Fibroblast of villous mesenchyme (primary cell): ENCODE measurements around the gene PTPRE. TPM values are rescaled to one million over a fixed set of nuclear protein-coding genes. Genes with fewer than 3 reads are reported as not detected.

Source experiments
- DNase-seq: peaks from one replicate; pipeline ENCODE4 v3.0.0-alpha.2; 2010; ENCODE audit warnings: low read depth
- H3K4me3 ChIP-seq: 2 replicates; pipeline ENCODE4 v1.5.1; 2011; ENCODE audit warnings: low read depth, mild to moderate bottlenecking, low read length
- total RNA-seq: library from RNA; depleted of rRNA; stranded (reverse); fragments of >200 nt; gene quantifications from 2 replicates; pipeline ENCODE4 v1.2.3, GENCODE V29; 2012
- TF ChIP-seq, protein P1 (sequence below): IDR thresholded peaks from 2 replicates; pipeline ENCODE4 v1.5.1; 2012; ENCODE audit warnings: low read depth, mild to moderate bottlenecking, low read length; ENCODE audit not compliant: insufficient read depth

Gene PTPRE
- total RNA-seq, 1 donor: 11.2 TPM

DNA sequence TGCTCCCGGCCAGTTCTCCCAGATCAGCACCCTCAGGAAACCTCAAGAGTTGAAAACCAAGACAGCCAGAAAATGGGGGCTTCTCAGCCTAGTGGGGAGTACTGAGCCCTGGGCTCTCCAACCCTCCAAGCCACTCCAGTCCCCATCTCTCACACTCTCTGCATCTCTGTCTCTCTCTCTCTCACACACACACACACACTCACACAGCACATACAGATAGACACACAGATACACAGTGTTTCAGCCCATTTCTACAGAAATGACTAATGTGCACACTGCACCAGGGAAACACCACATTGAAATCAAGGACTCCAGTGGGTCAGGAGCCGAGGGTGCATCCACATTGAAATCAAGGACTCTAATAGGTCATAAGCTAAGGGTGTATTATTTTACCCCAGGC lies 111.8 kb downstream of the PTPRE start:
- DNase-seq: no peak
- no peak overlapping the region for H3K4me3 ChIP-seq
- TF ChIP-seq, protein P1, sequence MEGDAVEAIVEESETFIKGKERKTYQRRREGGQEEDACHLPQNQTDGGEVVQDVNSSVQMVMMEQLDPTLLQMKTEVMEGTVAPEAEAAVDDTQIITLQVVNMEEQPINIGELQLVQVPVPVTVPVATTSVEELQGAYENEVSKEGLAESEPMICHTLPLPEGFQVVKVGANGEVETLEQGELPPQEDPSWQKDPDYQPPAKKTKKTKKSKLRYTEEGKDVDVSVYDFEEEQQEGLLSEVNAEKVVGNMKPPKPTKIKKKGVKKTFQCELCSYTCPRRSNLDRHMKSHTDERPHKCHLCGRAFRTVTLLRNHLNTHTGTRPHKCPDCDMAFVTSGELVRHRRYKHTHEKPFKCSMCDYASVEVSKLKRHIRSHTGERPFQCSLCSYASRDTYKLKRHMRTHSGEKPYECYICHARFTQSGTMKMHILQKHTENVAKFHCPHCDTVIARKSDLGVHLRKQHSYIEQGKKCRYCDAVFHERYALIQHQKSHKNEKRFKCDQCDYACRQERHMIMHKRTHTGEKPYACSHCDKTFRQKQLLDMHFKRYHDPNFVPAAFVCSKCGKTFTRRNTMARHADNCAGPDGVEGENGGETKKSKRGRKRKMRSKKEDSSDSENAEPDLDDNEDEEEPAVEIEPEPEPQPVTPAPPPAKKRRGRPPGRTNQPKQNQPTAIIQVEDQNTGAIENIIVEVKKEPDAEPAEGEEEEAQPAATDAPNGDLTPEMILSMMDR: no peak

DNA sequence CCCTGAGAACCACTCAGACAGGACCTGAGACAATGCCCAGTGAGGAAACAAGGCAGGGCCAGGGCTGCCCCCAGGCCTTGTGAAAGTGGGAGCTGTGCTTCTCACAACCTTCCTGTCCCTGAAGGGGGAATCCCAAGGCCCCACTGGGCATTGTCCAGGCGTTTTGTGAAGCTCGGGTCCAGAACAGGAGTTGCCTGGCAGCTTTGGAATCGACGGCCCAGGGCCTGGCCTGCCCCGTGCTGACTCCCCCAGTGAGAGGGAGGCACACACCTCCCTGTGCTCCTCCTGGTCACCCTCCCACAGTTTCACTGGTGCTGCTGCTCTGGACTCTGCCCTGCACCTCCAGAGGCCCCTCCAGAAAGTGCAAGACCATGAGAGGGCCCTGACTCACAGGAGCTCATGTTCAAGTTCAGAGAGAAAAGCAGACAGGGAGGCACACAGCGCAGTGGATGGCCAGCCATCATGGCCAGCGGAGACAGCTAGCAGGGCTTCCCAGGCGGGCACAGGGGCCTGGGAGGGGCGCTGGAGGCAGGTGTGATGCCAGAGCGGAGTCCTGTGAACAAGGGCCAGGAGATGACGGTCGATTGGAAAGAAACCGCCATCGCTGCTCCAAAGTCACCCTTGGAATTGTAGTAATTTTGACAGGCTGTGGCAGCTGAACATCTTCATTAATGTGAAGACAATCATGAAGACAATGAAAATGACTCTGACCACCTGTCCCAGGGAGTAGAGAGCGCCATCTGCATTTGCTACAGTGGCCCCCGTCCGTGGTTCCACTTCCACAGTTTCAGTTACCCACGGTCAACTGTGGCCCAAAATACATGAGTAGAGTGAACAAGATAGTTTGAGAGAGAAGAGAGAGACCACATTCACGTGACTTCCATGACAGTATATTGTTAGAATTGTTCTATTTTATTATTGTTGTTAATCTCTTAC lies 115.6 kb downstream of the PTPRE start:
- no peak for DNase-seq
- TF ChIP-seq, protein P1: no peak
- no peak overlapping the region for H3K4me3 ChIP-seq

DNA sequence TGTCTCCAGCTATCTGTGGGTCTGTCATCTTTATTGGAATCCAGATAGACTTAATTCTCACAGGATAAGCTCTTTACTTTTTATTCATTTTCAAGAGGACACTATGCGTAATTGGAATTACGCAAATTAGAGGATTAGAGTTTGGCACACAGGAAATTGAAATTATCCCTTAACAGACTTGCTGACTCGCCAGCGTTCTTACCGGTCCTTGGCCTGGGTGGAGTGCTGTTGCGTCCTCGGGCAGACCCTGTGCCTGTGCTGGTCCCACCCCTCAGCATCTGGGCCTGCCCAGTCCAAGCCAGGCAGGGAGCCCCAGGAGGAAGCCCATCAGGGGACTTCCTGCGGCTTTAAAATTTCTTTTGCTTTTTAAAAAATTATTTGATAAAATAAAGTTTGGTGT lies 117.5 kb downstream of the PTPRE start:
- no peak overlapping the region for H3K4me3 ChIP-seq
- TF ChIP-seq, protein P1: no peak
- DNase-seq: no peak

DNA sequence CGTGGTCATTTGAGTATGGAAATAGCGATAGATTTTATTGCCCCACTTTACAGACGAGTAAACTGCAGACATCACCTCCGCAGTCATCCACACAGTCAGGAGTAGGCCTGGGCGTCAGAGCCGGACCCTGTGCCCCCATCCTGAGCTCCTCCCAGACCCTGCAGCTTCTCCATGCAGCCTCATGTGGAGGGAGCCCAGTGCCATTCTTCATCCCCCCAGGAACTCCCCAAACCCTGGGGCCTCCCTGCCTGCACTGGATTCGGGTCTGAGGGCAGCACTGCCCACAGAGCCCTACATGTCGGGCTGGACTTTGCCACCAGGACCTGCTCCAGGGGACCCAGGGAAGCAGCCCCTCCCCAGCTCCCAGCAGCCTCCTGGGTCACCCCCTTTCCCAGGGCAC lies 118.5 kb downstream of the PTPRE start:
- DNase-seq: no peak
- no peak overlapping the region for H3K4me3 ChIP-seq
- TF ChIP-seq, protein P1: no peak

DNA sequence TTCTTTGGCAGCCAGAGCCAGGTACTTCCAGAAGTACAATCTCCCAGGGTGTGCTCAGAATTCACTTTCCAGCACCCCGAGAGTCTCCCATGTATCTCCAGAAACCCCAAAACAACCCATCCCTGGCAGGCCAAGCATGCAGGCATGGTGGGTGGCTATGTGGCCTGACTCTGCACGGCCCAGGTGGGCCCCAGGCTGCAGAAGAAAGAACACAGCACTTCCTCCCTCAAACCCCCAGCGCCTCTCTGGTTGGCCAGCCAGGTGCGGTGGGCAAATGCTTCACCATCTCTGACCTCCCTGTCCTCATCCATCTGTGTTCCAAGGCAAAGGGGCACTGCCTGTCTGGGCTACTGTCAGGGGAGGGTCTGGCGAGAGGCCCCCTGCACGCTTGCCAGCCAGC lies 119.0 kb downstream of the PTPRE start:
- DNase-seq: no peak
- H3K4me3 ChIP-seq: no peak overlapping the region
- TF ChIP-seq, protein P1: no peak

DNA sequence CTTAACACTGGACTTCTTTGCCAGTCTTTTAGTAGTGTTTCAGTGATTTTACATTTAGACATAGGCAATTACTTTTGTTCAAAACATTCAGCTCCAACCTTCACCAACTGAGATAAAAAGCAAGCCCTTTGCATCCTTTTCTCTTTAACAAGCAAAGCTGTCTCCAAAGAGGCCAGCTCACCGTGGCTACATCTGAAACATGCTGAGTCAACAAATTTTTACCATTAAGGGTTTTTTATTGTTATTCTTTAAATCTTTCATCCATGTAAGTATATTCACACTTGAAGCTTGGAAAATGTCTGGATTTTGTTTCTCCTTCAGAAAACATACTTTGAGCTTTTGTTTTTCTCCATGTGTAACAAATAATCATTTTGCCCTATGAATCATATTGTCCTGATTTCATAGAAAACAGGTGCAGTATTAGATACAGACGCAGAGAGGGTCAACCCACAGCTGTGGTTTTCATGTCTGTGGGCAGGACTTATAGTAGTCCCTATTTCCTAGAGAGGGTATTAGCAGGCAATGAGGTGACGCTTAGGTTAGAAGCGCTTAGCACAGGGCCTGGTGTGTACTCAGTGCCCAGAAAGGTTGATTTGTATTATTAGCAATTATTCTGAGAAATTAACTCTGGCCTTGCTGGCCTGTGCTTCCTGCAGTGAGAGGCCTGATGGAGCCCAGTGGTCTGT lies 119.9 kb downstream of the PTPRE start:
- no peak for DNase-seq
- H3K4me3 ChIP-seq: no peak overlapping the region
- TF ChIP-seq, protein P1: no peak
